ENCODE measurements around the gene RPL32.
"Not testable (repeated sequence)": the region's sequence is repeated elsewhere in the genome, so short reads cannot be mapped to it uniquely, and the experiment has no call there.

The RPL32 gene

GRCh38 chr3:12868039-12869034 is 27.0 kb upstream of the RPL32 start:
- DNase-seq, result peak; percentile 37

- DNase-seq, result no peak
Observed at GRCh38 chr3:12866836-12867235, 25.5 kb upstream of the RPL32 start.

- no peak for DNase-seq
Observed at GRCh38 chr3:12865271-12865670, 23.9 kb upstream of the RPL32 start.

- DNase-seq, result no peak
Observed at GRCh38 chr3:12862387-12862786, 21.0 kb upstream of the RPL32 start.

- DNase-seq, result no peak
Observed at GRCh38 chr3:12861611-12862010, 20.2 kb upstream of the RPL32 start.

- no peak for DNase-seq
Observed at GRCh38 chr3:12859840-12860239, 18.5 kb upstream of the RPL32 start.

- DNase-seq, result no peak
Observed at GRCh38 chr3:12856626-12857025, 15.3 kb upstream of the RPL32 start.

GRCh38 chr3:12854565-12854964 is 13.2 kb upstream of the RPL32 start:
- no peak for DNase-seq

- DNase-seq, result not testable (repeated sequence)
Observed at GRCh38 chr3:12853847-12854246, 12.5 kb upstream of the RPL32 start.

- no peak for DNase-seq
Observed at GRCh38 chr3:12852201-12852600, 10.8 kb upstream of the RPL32 start.

- no peak for DNase-seq
Observed at GRCh38 chr3:12845811-12846210, 4.4 kb upstream of the RPL32 start.

GRCh38 chr3:12842469-12842868 is 1.1 kb upstream of the RPL32 start:
- DNase-seq, result no peak

- no peak for DNase-seq
Observed at GRCh38 chr3:12841970-12842328, 584 bp upstream of the RPL32 start.

GRCh38 chr3:12840591-12841148 is 695 bp downstream of the RPL32 start:
- DNase-seq, result no peak

- DNase-seq, result not testable (repeated sequence)
Observed at GRCh38 chr3:12840148-12840547, 1.2 kb downstream of the RPL32 start.

GRCh38 chr3:12839156-12839946 is 2.0 kb downstream of the RPL32 start:
- no peak for DNase-seq

- no peak for DNase-seq
Observed at GRCh38 chr3:12838179-12838965, 3.0 kb downstream of the RPL32 start.

- DNase-seq, result no peak
Observed at GRCh38 chr3:12837295-12837986, 3.9 kb downstream of the RPL32 start.

GRCh38 chr3:12835052-12835665 is 6.2 kb downstream of the RPL32 start:
- no peak for DNase-seq

- DNase-seq, result no peak
Observed at GRCh38 chr3:12833222-12834161, 7.9 kb downstream of the RPL32 start.

Data from central memory CD4-positive, alpha-beta T cell (primary cell).